Lung (tissue), 12 donors: Measurements from ENCODE around the gene CCL21. TPM values are rescaled to one million over a fixed set of nuclear protein-coding genes. Genes with fewer than 3 reads are reported as not detected.

Experiments used
- ATAC-seq: fragments of 200-7000 bp; cut with Tn5 transposase; one replicate; pipeline ENCODE4 v1.9.1; 2020; ENCODE audit warnings: moderate number of reproducible peaks; ENCODE audit not compliant: insufficient read depth, low FRiP score
- DNase-seq, 3 donors: peaks; one replicate each; pipeline ENCODE4 v3.0.0-alpha.2; 2013 to 2017
- H3K27ac ChIP-seq, 2 donors: one replicate each; pipeline ENCODE4 v1.5.1; 2013; ENCODE audit warnings: mild to moderate bottlenecking in 2 of 2, moderate library complexity in 2 of 2, control low read depth in 1 of 2, inconsistent platforms in 1 of 2, low read depth in 1 of 2, low read length in 1 of 2
- H3K27me3 ChIP-seq, 3 donors: one replicate each; pipeline ENCODE4 v1.5.1; 2013; ENCODE audit warnings: low read length in 2 of 3; ENCODE audit not compliant: control insufficient read depth in 3 of 3, insufficient read depth in 3 of 3
- H3K36me3 ChIP-seq, 4 donors: one replicate each; pipeline ENCODE4 v1.5.1; 2013; ENCODE audit warnings: low read length in 4 of 4, mild to moderate bottlenecking in 1 of 4, moderate library complexity in 1 of 4; ENCODE audit not compliant: control insufficient read depth in 4 of 4, insufficient read depth in 4 of 4
- H3K4me1 ChIP-seq, 5 donors: one replicate each; pipeline ENCODE4 v1.5.1; 2013; ENCODE audit warnings: low read length in 5 of 5, mild to moderate bottlenecking in 2 of 5, moderate library complexity in 1 of 5; ENCODE audit not compliant: control insufficient read depth in 5 of 5, insufficient read depth in 5 of 5
- H3K4me3 ChIP-seq: one replicate; pipeline ENCODE4 v1.5.1; 2013; ENCODE audit warnings: mild to moderate bottlenecking, control low read depth, moderate library complexity
- H3K9ac ChIP-seq, 2 donors: one replicate each; pipeline ENCODE4 v1.5.1; 2013; ENCODE audit warnings: low read length in 2 of 2, control low read depth in 1 of 2; ENCODE audit not compliant: insufficient read depth in 1 of 2
- H3K9me3 ChIP-seq, 4 donors: one replicate each; pipeline ENCODE4 v1.5.1; 2013; ENCODE audit warnings: low read length in 3 of 4, mild to moderate bottlenecking in 1 of 4, moderate library complexity in 1 of 4; ENCODE audit not compliant: control insufficient read depth in 4 of 4, insufficient read depth in 3 of 4
- WGBS, 2 donors: extraction: QIAGEN DNeasy Blood & Tissue Kit; methylation state at CpG; one replicate each; pipeline ENCODE4 v1.1.7; 2013; 5-methylcytosine and 5-hydroxymethylcytosine counted together
- polyA plus RNA-seq, 2 donors: library from polyadenylated mRNA; stranded (reverse); fragments of 200-250 nt; gene quantifications; one replicate each; pipeline ENCODE4 v1.2.1, GENCODE V29; 2013
- total RNA-seq, 2 donors: library from RNA; depleted of rRNA in 1 of 2; stranded (reverse); fragments of >200 nt in 1 of 2; gene quantifications; one replicate each; pipeline ENCODE4 v1.2.1, GENCODE V29; 2014 to 2021
- TF ChIP-seq, protein P1 (sequence below): IDR thresholded peaks from 2 replicates; pipeline ENCODE4 v1.5.1; 2012; ENCODE audit warnings: mild to moderate bottlenecking; ENCODE audit errors: control extremely low read depth, extremely low read depth
- donor health status: control.
- donor health status: control.
- donor health status: Bipolar disorder and iron deficiency.
- donor health status: healthy.
- donor health status: DM: yes; HTN: yes; CAD: no.

The CCL21 gene
- total and polyA plus RNA-seq, 4 donors, result 67.3 to 473 (median 181) TPM

DNA sequence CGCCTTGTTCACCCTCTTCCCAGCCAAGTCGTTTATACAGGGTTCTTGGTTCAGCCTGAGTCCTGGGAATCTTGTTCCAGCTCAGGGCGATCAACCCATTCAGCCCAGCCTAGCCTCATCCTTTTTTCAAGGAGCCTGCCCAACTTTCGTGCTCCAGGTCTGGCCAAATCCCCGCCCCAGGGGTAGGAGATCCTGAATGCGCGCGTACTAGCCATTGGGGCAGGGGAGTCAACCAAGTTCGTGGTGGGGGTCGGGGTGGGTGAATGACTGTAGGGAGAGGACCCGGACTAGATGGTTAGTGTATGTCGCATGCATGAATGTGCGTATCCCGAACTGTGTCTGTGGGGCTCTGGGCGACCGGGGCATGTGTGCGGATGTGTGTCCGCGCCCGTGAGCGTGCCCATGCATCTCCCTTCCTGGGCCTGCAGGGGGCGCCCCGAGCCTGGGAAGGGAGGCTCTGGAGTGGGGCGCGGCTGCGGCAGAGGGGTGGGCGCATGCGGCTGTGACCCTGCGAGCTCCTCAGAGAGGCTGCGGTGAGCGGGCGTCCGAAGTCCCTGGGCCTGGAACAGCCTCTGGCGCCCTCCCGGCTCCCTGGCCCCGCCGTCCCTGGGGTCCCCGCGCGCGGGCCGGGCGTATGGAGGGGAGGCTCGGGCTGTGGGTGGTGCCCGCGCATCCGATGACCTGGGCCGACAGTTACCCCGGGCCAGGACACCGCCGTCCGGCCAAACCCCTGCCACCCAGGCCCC lies 8.7 kb downstream of the CCL21 start:
- Histone ChIP-seq H3K27ac (peak overlapping the region; percentile 46 to 48), H3K27me3 (peaks cover 0 to 18% (median 5%) of the 10 kb centered on the region in 3 donors)

DNA sequence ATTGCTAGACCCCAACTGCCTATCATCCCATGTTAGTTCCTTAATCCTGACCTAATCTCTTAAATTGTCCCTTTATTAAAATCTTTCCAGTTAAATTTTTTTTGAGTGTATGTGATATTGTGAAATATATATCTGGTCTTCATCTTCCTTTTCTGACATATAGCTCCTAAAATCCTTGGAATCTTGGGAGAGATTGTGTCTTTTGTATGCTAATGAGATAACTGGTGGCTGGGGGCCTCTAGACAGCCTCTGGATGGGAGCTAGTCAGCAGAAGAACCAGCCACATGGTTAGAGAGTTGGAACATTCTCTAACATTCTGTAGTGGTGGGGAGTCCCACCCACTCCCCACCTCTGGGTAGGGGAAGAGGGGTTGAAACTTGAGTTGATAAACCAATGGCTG lies 15.1 kb downstream of the CCL21 start:
- peaks cover 0 to 4% (median 0%) of the 10 kb centered on the region in 5 donors for H3K4me1 ChIP-seq
- H3K9ac ChIP-seq, result no peak overlapping the region
- DNase-seq (no peak), ATAC-seq (no peak)
- H3K9me3 ChIP-seq, result no peaks in the 10 kb centered on the region
- TF ChIP-seq, protein P1, sequence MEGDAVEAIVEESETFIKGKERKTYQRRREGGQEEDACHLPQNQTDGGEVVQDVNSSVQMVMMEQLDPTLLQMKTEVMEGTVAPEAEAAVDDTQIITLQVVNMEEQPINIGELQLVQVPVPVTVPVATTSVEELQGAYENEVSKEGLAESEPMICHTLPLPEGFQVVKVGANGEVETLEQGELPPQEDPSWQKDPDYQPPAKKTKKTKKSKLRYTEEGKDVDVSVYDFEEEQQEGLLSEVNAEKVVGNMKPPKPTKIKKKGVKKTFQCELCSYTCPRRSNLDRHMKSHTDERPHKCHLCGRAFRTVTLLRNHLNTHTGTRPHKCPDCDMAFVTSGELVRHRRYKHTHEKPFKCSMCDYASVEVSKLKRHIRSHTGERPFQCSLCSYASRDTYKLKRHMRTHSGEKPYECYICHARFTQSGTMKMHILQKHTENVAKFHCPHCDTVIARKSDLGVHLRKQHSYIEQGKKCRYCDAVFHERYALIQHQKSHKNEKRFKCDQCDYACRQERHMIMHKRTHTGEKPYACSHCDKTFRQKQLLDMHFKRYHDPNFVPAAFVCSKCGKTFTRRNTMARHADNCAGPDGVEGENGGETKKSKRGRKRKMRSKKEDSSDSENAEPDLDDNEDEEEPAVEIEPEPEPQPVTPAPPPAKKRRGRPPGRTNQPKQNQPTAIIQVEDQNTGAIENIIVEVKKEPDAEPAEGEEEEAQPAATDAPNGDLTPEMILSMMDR, result no peak
- H3K4me3 ChIP-seq, result no peak overlapping the region
- H3K36me3 ChIP-seq, result no peaks in the 10 kb centered on the region
- peaks cover 0 to 7% (median 2%) of the 10 kb centered on the region in 3 donors for H3K27me3 ChIP-seq
- no peak overlapping the region for H3K27ac ChIP-seq

More for the DNA sequence above, 8.7 kb downstream of the CCL21 start:
- TF ChIP-seq, protein P1, result peak; percentile 64
- ATAC-seq, result peak; percentile 94
- Histone ChIP-seq H3K4me3 (peak overlapping the region; percentile 57), H3K9me3 (no peaks in the 10 kb centered on the region), H3K36me3 (no peaks in the 10 kb centered on the region), H3K4me1 (peaks cover 0 to 12% (median 0%) of the 10 kb centered on the region in 5 donors), H3K9ac (no peak overlapping the region)
- 9 to 14% methylated on average over 39 to 52 of the region's 52 CpGs for WGBS, 2 donors
- DNase-seq, result peak; percentile 75 to 82 (median 81)

DNA sequence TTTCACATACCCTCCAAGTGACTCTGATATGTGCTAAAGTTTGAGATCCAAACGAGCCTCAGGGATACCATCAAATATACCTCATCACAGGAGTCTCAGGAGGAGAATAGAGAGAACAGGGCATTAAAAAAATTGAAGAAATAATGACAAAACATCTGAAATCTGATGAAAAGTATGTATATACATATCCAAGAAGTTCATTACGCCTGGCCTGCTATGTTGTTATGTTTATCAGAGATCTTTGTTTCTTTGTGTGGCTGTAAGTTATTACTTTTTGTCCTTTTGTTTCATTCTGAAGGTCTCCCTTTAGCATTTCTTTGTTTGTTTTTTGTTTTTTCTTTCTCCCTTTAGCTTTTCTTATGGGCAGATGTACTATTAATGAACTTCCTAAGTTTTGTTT lies 16.4 kb downstream of the CCL21 start:
- peaks cover 0 to 4% (median 0%) of the 10 kb centered on the region in 5 donors for H3K4me1 ChIP-seq
- WGBS, 2 donors, result 77 to 86% methylated on average over 2 of the region's 2 CpGs
- DNase-seq (no peak), ATAC-seq (no peak)
- H3K27me3 ChIP-seq, result no peaks in the 10 kb centered on the region
- H3K9ac ChIP-seq, result no peak overlapping the region
- TF ChIP-seq, protein P1, result no peak
- no peaks in the 10 kb centered on the region for H3K9me3 ChIP-seq
- no peaks in the 10 kb centered on the region for H3K36me3 ChIP-seq
- no peak overlapping the region for H3K27ac ChIP-seq
- no peak overlapping the region for H3K4me3 ChIP-seq
